GM12874 (cell line): ENCODE measurements around the gene JPH3.

Experiments used
- TF ChIP-seq, protein P1 (sequence below): IDR thresholded peaks from 2 replicates; pipeline ENCODE4 v1.5.1; 2011; ENCODE audit warnings: low read depth, mild to moderate bottlenecking, control low read depth, low read length, moderate library complexity; ENCODE audit not compliant: insufficient read depth

JPH3 gene

DNA sequence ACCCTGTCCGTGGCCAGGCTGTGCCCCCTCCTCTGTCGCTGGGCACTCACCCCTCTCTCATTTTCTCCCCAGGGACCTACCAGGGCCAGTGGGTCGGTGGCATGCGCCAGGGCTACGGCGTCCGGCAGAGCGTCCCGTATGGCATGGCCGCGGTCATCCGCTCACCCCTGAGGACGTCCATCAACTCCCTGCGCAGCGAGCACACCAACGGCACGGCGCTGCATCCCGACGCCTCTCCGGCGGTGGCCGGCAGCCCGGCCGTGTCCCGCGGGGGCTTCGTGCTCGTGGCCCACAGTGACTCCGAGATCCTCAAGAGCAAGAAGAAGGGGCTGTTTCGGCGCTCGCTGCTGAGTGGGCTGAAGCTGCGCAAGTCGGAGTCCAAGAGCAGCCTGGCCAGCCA lies 41.9 kb downstream of the JPH3 start:
- TF ChIP-seq, protein P1, sequence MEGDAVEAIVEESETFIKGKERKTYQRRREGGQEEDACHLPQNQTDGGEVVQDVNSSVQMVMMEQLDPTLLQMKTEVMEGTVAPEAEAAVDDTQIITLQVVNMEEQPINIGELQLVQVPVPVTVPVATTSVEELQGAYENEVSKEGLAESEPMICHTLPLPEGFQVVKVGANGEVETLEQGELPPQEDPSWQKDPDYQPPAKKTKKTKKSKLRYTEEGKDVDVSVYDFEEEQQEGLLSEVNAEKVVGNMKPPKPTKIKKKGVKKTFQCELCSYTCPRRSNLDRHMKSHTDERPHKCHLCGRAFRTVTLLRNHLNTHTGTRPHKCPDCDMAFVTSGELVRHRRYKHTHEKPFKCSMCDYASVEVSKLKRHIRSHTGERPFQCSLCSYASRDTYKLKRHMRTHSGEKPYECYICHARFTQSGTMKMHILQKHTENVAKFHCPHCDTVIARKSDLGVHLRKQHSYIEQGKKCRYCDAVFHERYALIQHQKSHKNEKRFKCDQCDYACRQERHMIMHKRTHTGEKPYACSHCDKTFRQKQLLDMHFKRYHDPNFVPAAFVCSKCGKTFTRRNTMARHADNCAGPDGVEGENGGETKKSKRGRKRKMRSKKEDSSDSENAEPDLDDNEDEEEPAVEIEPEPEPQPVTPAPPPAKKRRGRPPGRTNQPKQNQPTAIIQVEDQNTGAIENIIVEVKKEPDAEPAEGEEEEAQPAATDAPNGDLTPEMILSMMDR = no peak

GRCh38 chr16:87644596-87644995 lies 42.3 kb downstream of the JPH3 start:
- TF ChIP-seq, protein P1 = no peak

DNA sequence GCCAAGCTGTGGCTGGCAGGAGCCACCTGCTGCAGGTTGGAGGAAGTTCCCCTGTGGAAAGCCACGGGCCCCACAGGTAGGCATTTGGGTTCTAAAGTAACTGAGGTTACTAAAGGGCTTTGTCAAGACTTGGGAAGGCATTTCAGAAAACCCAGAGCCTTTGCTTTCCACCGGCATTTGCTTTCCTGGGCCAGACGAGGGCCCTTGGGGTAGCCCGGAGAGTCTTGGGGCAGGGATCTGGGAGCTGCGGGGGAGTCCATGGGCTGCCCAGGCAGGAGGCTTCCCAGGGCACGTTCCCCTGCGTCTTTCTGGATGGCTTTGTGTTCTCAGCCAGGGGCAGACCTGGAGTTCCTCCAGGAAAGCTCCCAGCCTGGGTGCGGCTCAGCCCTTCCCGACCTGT lies 43.5 kb downstream of the JPH3 start:
- TF ChIP-seq, protein P1 = no peak

- TF ChIP-seq, protein P1 = no peak
These were observed 45.3 kb downstream of the JPH3 start for GRCh38 chr16:87647431-87648185.

GRCh38 chr16:87648236-87648635 lies 45.9 kb downstream of the JPH3 start:
- TF ChIP-seq, protein P1 = no peak

DNA sequence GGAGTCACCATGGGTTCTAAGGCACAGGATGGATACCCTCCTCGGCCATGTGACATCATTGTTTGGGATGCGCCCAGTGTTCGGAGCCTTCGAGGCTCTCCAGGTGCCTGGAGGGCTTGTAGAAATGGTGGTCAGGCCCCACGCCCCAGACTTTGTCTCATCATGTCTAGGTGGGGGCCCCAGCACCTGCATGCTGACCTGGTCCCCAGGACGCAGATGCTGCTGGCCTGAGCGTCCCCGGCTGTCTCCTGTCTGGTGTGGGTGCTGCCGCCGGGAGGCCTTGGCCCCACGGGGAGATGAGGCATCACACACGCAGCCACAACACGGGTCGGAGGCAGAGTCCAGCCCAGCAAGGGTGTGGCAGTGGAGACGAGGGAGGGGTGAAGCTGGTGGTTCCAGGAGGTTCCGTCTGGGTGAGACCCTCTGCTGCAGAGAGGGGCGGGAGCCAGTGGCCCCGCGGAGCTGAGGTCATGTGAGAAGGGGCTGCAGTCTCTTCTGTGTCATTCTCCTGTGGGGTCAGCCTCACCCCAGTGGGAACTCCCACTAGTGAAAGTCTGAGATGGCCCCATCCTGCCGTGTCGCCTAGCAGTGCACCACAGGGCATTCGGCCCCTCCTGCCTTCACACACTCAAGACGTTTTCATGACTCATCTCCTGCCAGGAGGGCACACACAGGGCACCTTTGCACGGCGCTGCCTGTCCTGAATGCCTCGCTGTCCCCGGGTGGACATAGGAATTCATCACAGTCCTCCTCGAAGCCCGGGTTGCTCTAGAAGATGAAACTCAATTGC lies 46.6 kb downstream of the JPH3 start:
- TF ChIP-seq, protein P1 = no peak

DNA sequence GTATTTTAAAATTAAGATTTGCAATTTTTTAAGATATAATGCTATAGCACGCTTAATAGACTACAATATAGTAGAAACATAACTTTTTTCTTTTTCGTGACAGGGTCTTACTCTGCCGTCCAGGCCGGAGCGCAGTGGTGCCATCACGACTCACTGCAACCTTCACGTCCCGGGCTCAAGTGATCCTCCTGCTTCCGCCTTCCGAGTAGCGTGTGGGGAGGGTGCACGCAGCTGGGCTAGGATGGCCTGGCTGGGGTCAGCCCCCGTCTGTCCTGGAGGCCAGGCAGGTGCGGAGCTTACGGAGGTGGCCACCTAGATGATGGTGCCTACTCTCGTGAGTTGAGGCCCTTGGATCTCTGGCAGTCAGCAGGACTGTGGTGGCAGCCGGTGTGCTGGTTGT lies 50.1 kb downstream of the JPH3 start:
- TF ChIP-seq, protein P1 = no peak
